Neural progenitor cell (in vitro differentiated cells): ENCODE measurements around the gene SLC43A2. TPM values are rescaled to one million over a fixed set of nuclear protein-coding genes. Genes with fewer than 3 reads are reported as not detected.

Experiments
- DNase-seq: peaks from one replicate; pipeline ENCODE4 v3.0.0-alpha.2; 2016; ENCODE audit warnings: low spot score
- H2AFZ ChIP-seq: fragments of 200-600 bp; sonication (generic); replicated peaks from 2 replicates; pipeline ENCODE4 v1.6.1; 2016; ENCODE audit warnings: antibody characterized with exemption
- H3F3A ChIP-seq: fragments of 200-600 bp; sonication (generic); 2 replicates; pipeline ENCODE4 v1.6.1; 2016; ENCODE audit warnings: antibody characterized with exemption, low read depth
- H3K27ac ChIP-seq: fragments of 200-600 bp; sonication (generic); 2 replicates; pipeline ENCODE4 v1.5.1; 2016; ENCODE audit warnings: mild to moderate bottlenecking
- H3K27me3 ChIP-seq: fragments of 200-600 bp; sonication (generic); 2 replicates; pipeline ENCODE4 v1.6.1; 2016; ENCODE audit warnings: mild to moderate bottlenecking, moderate library complexity
- H3K36me3 ChIP-seq: fragments of 200-600 bp; sonication (generic); 2 replicates; pipeline ENCODE4 v1.5.1; 2016
- H3K4me1 ChIP-seq: fragments of 200-600 bp; sonication (generic); 2 replicates; pipeline ENCODE4 v1.6.1; 2016; ENCODE audit warnings: mixed run types
- H3K4me2 ChIP-seq: fragments of 200-600 bp; sonication (generic); 2 replicates; pipeline ENCODE4 v1.6.1; 2016
- H3K4me3 ChIP-seq: fragments of 200-600 bp; sonication (generic); 2 replicates; pipeline ENCODE4 v1.5.1; 2016
- H3K79me2 ChIP-seq: fragments of 200-600 bp; sonication (generic); 2 replicates; pipeline ENCODE4 v1.6.1; 2016; ENCODE audit warnings: low read depth
- H3K9ac ChIP-seq: fragments of 200-600 bp; sonication (generic); 2 replicates; pipeline ENCODE4 v1.6.1; 2016
- H3K9me3 ChIP-seq: fragments of 200-600 bp; sonication (generic); 2 replicates; pipeline ENCODE4 v1.5.1; 2016; ENCODE audit warnings: low read depth
- H4K20me1 ChIP-seq: fragments of 200-600 bp; sonication (generic); 2 replicates; pipeline ENCODE4 v1.6.1; 2016; ENCODE audit warnings: low read depth
- H3K27ac Mint-ChIP-seq: 3 replicates; pipeline ENCODE4 v1.8.0; 2021; ENCODE audit warnings: mixed read lengths
- H3K27me3 Mint-ChIP-seq: 2 replicates; pipeline ENCODE4 v1.8.0; 2022; ENCODE audit warnings: low read depth, mild to moderate bottlenecking, inconsistent platforms, moderate library complexity, mixed read lengths; ENCODE audit not compliant: insufficient read depth
- H3K36me3 Mint-ChIP-seq: 3 replicates; pipeline ENCODE4 v1.8.0; 2021; ENCODE audit warnings: mixed read lengths
- H3K4me1 Mint-ChIP-seq: 3 replicates; pipeline ENCODE4 v1.8.0; 2021; ENCODE audit warnings: mixed read lengths
- H3K4me3 Mint-ChIP-seq: 3 replicates; pipeline ENCODE4 v1.8.0; 2021; ENCODE audit warnings: mild to moderate bottlenecking, moderate library complexity, mixed read lengths
- H3K9me3 Mint-ChIP-seq: 3 replicates; pipeline ENCODE4 v1.8.0; 2020; ENCODE audit warnings: mixed read lengths
- CTCF ChIP-seq: fragments of 200-600 bp; sonication (generic); IDR thresholded peaks from 2 replicates; pipeline ENCODE4 v1.5.1; 2017; ENCODE audit warnings: antibody characterized with exemption, mild to moderate bottlenecking
- EZH2 ChIP-seq: fragments of 200-600 bp; sonication (generic); IDR thresholded peaks from 2 replicates; pipeline ENCODE4 v1.6.1; 2017; ENCODE audit warnings: antibody characterized with exemption, mild to moderate bottlenecking, moderate library complexity
- EZH2phosphoT487 ChIP-seq: fragments of 200-600 bp; sonication (generic); IDR thresholded peaks from 2 replicates; pipeline ENCODE4 v1.6.1; 2017; ENCODE audit warnings: antibody characterized with exemption
- total RNA-seq: library from RNA; depleted of rRNA; stranded (reverse); fragments of >200 nt; gene quantifications from 2 replicates; pipeline ENCODE4 v1.2.3, GENCODE V29; 2015; ENCODE audit warnings: low replicate concordance

Gene SLC43A2
- total RNA-seq, 1 donor from 2014 or later = 6.8 TPM

- no peaks in the 10 kb centered on the region for H3K9me3 Mint-ChIP-seq
- Histone ChIP-seq H3K9me3 (no peaks in the 10 kb centered on the region), H3K9ac (no peak overlapping the region), H3K4me2 (peak overlapping the region; percentile 94), H2AFZ (no peak overlapping the region), H3K4me3 (peak overlapping the region; percentile 69), H3F3A (peaks cover 64% of the 10 kb centered on the region), H3K36me3 (peaks cover 7% of the 10 kb centered on the region), H3K79me2 (no peaks in the 10 kb centered on the region), H3K27me3 (peaks cover 38% of the 10 kb centered on the region), H3K27ac (peak overlapping the region; percentile 67), H4K20me1 (peaks cover 46% of the 10 kb centered on the region), H3K4me1 (peaks cover 11% of the 10 kb centered on the region)
- peak; percentile 99 for DNase-seq
- peaks cover 8% of the 10 kb centered on the region for H3K27me3 Mint-ChIP-seq
- H3K4me3 Mint-ChIP-seq = peak overlapping the region; percentile 60
- TF ChIP-seq EZH2 = no peak
- peak; percentile 70 for TF ChIP-seq CTCF
- no peak for TF ChIP-seq EZH2phosphoT487
- H3K27ac Mint-ChIP-seq = no peak overlapping the region
- H3K36me3 Mint-ChIP-seq = peaks cover 19% of the 10 kb centered on the region
- peaks cover 26% of the 10 kb centered on the region for H3K4me1 Mint-ChIP-seq
These were observed 20.6 kb upstream of the SLC43A2 start for GRCh38 chr17:1648963-1649843.

- peak overlapping the region; percentile 74 for H3K4me3 Mint-ChIP-seq
- peaks cover 12% of the 10 kb centered on the region for H3K27me3 Mint-ChIP-seq
- H3K4me2 ChIP-seq = peak overlapping the region; percentile 77
- peak overlapping the region; percentile 49 for H3K4me3 ChIP-seq
- peak overlapping the region; percentile 40 for H2AFZ ChIP-seq
- H3K4me1 Mint-ChIP-seq = peaks cover 28% of the 10 kb centered on the region
- peak; percentile 69 for DNase-seq
- H3K36me3 Mint-ChIP-seq = peaks cover 12% of the 10 kb centered on the region
- H3K4me1 ChIP-seq = peaks cover 11% of the 10 kb centered on the region
- no peaks in the 10 kb centered on the region for H3K9me3 ChIP-seq
- H3K9me3 Mint-ChIP-seq = no peaks in the 10 kb centered on the region
- TF ChIP-seq EZH2phosphoT487 = no peak
- TF ChIP-seq CTCF = peak; percentile 22
- H3K27ac Mint-ChIP-seq = no peak overlapping the region
- peaks cover 47% of the 10 kb centered on the region for H3K27me3 ChIP-seq
- no peak overlapping the region for H3K27ac ChIP-seq
- peaks cover 67% of the 10 kb centered on the region for H3F3A ChIP-seq
- no peaks in the 10 kb centered on the region for H3K79me2 ChIP-seq
- no peak overlapping the region for H3K9ac ChIP-seq
- peaks cover 43% of the 10 kb centered on the region for H4K20me1 ChIP-seq
- peaks cover 6% of the 10 kb centered on the region for H3K36me3 ChIP-seq
These were observed 19.7 kb upstream of the SLC43A2 start for GRCh38 chr17:1648173-1648962.

GRCh38 chr17:1647802-1648171 lies 19.2 kb upstream of the SLC43A2 start:
- no peak overlapping the region for H3K4me2 ChIP-seq
- no peak overlapping the region for H3K27ac ChIP-seq
- peaks cover 51% of the 10 kb centered on the region for H3K27me3 ChIP-seq
- Mint-ChIP-seq H3K27me3 (peaks cover 14% of the 10 kb centered on the region), H3K9me3 (no peaks in the 10 kb centered on the region), H3K4me3 (peak overlapping the region; percentile 74), H3K36me3 (peaks cover 8% of the 10 kb centered on the region), H3K27ac (no peak overlapping the region), H3K4me1 (peaks cover 28% of the 10 kb centered on the region)
- H3K9me3 ChIP-seq = no peaks in the 10 kb centered on the region
- no peak for DNase-seq
- H2AFZ ChIP-seq = no peak overlapping the region
- peaks cover 11% of the 10 kb centered on the region for H3K4me1 ChIP-seq
- H3K9ac ChIP-seq = no peak overlapping the region
- no peak overlapping the region for H3K4me3 ChIP-seq
- TF ChIP-seq EZH2phosphoT487 = no peak
- no peak for TF ChIP-seq EZH2
- no peak for TF ChIP-seq CTCF
- peaks cover 63% of the 10 kb centered on the region for H3F3A ChIP-seq
- H3K79me2 ChIP-seq = no peaks in the 10 kb centered on the region
- H3K36me3 ChIP-seq = peaks cover under 1% of the 10 kb centered on the region
- H4K20me1 ChIP-seq = peaks cover 37% of the 10 kb centered on the region
